ENCODE results near the gene MRAS. TPM values are rescaled to one million over a fixed set of nuclear protein-coding genes. Genes with fewer than 3 reads are reported as not detected.
A peak's percentile ranks its signal among the peaks of the same experiment; 100 is the strongest.

The MRAS gene
- total and polyA plus RNA-seq, 2 of the 13 experiments (the other 11 are each of a cell fraction or from before 2014, with no cell fraction given): 8.8 to 36.2 TPM

DNA sequence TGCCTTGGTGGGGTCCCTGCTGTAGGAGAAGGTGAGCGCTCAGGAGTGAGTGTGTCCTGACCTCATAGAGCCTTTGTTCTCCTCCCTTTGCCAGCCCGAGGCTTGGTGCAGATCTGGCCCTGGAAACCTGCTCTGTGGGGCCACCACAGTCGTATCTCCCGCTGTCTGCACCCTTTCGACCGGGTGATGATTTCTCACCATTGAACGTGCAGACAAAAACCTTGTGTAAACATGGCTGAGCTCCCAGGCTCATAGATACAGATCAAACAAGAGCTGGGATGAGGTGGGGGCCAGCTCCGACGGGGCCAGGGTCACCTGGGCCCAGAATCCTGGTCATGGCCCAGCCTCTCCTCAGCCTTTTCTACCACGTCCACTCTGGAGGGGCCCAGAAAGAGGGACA is 51.4 kb downstream of the MRAS start (continued):
- TF ChIP-seq, protein P1, sequence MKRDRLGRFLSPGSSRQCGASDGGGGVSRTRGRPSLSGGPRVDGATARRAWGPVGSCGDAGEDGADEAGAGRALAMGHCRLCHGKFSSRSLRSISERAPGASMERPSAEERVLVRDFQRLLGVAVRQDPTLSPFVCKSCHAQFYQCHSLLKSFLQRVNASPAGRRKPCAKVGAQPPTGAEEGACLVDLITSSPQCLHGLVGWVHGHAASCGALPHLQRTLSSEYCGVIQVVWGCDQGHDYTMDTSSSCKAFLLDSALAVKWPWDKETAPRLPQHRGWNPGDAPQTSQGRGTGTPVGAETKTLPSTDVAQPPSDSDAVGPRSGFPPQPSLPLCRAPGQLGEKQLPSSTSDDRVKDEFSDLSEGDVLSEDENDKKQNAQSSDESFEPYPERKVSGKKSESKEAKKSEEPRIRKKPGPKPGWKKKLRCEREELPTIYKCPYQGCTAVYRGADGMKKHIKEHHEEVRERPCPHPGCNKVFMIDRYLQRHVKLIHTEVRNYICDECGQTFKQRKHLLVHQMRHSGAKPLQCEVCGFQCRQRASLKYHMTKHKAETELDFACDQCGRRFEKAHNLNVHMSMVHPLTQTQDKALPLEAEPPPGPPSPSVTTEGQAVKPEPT (CRISPR knock-in tag; IDR thresholded peaks at IDR 0.05; ENCODE audit: low read depth): no peak
- TF ChIP-seq ATF7 (IDR thresholded peaks at IDR 0.05) (no peak), ATF7 (CRISPR knock-in tag; IDR thresholded peaks at IDR 0.05) (no peak), PHF8 (CRISPR knock-in tag; IDR thresholded peaks at IDR 0.05) (0 out of 2 replicates have a peak, but pooled peaks have one; percentile 29), SALL2 (CRISPR knock-in tag; IDR thresholded peaks at IDR 0.05) (no peak), ZNF788 (CRISPR knock-in tag; IDR thresholded peaks at IDR 0.05; ENCODE audit: borderline replicate concordance) (no peak), TCF7 (IDR thresholded peaks at IDR 0.05; ENCODE audit: low read depth) (peak; percentile 54), RXRB (CRISPR knock-in tag; IDR thresholded peaks at IDR 0.05; ENCODE audit: borderline replicate concordance) (peak; percentile 32; the same call in 1 of the 2 replicates), MIER2 (CRISPR knock-in tag; IDR thresholded peaks at IDR 0.05) (no peak)
- TF ChIP-seq, protein P2, sequence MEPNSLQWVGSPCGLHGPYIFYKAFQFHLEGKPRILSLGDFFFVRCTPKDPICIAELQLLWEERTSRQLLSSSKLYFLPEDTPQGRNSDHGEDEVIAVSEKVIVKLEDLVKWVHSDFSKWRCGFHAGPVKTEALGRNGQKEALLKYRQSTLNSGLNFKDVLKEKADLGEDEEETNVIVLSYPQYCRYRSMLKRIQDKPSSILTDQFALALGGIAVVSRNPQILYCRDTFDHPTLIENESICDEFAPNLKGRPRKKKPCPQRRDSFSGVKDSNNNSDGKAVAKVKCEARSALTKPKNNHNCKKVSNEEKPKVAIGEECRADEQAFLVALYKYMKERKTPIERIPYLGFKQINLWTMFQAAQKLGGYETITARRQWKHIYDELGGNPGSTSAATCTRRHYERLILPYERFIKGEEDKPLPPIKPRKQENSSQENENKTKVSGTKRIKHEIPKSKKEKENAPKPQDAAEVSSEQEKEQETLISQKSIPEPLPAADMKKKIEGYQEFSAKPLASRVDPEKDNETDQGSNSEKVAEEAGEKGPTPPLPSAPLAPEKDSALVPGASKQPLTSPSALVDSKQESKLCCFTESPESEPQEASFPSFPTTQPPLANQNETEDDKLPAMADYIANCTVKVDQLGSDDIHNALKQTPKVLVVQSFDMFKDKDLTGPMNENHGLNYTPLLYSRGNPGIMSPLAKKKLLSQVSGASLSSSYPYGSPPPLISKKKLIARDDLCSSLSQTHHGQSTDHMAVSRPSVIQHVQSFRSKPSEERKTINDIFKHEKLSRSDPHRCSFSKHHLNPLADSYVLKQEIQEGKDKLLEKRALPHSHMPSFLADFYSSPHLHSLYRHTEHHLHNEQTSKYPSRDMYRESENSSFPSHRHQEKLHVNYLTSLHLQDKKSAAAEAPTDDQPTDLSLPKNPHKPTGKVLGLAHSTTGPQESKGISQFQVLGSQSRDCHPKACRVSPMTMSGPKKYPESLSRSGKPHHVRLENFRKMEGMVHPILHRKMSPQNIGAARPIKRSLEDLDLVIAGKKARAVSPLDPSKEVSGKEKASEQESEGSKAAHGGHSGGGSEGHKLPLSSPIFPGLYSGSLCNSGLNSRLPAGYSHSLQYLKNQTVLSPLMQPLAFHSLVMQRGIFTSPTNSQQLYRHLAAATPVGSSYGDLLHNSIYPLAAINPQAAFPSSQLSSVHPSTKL (CRISPR knock-in tag; IDR thresholded peaks at IDR 0.05): peak; percentile 42; the same call in 1 of the 2 replicates
- TF ChIP-seq, protein P3, sequence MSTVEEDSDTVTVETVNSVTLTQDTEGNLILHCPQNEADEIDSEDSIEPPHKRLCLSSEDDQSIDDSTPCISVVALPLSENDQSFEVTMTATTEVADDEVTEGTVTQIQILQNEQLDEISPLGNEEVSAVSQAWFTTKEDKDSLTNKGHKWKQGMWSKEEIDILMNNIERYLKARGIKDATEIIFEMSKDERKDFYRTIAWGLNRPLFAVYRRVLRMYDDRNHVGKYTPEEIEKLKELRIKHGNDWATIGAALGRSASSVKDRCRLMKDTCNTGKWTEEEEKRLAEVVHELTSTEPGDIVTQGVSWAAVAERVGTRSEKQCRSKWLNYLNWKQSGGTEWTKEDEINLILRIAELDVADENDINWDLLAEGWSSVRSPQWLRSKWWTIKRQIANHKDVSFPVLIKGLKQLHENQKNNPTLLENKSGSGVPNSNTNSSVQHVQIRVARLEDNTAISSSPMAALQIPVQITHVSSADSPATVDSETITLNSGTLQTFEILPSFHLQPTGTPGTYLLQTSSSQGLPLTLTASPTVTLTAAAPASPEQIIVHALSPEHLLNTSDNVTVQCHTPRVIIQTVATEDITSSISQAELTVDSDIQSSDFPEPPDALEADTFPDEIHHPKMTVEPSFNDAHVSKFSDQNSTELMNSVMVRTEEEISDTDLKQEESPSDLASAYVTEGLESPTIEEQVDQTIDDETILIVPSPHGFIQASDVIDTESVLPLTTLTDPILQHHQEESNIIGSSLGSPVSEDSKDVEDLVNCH (CRISPR knock-in tag; IDR thresholded peaks at IDR 0.05): no peak
- TF ChIP-seq, protein P4, sequence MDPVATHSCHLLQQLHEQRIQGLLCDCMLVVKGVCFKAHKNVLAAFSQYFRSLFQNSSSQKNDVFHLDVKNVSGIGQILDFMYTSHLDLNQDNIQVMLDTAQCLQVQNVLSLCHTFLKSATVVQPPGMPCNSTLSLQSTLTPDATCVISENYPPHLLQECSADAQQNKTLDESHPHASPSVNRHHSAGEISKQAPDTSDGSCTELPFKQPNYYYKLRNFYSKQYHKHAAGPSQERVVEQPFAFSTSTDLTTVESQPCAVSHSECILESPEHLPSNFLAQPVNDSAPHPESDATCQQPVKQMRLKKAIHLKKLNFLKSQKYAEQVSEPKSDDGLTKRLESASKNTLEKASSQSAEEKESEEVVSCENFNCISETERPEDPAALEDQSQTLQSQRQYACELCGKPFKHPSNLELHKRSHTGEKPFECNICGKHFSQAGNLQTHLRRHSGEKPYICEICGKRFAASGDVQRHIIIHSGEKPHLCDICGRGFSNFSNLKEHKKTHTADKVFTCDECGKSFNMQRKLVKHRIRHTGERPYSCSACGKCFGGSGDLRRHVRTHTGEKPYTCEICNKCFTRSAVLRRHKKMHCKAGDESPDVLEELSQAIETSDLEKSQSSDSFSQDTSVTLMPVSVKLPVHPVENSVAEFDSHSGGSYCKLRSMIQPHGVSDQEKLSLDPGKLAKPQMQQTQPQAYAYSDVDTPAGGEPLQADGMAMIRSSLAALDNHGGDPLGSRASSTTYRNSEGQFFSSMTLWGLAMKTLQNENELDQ (CRISPR knock-in tag; IDR thresholded peaks at IDR 0.05; ENCODE audit: borderline replicate concordance): no peak
- TF ChIP-seq, protein P5, sequence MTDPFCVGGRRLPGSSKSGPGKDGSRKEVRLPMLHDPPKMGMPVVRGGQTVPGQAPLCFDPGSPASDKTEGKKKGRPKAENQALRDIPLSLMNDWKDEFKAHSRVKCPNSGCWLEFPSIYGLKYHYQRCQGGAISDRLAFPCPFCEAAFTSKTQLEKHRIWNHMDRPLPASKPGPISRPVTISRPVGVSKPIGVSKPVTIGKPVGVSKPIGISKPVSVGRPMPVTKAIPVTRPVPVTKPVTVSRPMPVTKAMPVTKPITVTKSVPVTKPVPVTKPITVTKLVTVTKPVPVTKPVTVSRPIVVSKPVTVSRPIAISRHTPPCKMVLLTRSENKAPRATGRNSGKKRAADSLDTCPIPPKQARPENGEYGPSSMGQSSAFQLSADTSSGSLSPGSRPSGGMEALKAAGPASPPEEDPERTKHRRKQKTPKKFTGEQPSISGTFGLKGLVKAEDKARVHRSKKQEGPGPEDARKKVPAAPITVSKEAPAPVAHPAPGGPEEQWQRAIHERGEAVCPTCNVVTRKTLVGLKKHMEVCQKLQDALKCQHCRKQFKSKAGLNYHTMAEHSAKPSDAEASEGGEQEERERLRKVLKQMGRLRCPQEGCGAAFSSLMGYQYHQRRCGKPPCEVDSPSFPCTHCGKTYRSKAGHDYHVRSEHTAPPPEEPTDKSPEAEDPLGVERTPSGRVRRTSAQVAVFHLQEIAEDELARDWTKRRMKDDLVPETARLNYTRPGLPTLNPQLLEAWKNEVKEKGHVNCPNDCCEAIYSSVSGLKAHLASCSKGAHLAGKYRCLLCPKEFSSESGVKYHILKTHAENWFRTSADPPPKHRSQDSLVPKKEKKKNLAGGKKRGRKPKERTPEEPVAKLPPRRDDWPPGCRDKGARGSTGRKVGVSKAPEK (CRISPR knock-in tag; IDR thresholded peaks at IDR 0.05; ENCODE audit: borderline replicate concordance): no peak
